ENCODE results near the gene ARHGAP21.
A peak's percentile ranks its signal among the peaks of the same experiment; 100 is the strongest.

Gene ARHGAP21

DNA sequence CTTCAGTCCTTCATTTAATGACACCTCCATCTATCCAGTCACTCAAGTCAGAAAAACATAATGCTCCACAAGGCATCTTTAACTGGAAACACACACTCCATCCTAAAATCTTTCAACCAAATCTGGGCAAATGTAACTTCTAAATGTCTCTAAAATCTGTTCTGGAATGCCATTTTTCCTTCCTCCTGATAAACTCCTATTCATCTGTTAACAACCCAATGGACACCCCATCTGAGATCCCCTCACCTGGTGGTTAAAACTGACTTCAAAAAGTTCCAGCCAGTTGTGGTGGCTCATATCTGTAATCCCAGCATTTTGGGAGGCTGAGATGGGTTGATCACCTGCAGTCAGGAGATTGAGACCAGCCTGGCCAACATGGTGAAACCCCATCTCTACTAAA is 78.7 kb downstream of the ARHGAP21 start:
- Histone ChIP-seq H3K9ac (ENCODE audit: low read length) (no peak overlapping the region), H3K9me3 (replicated peaks; ENCODE audit: insufficient read depth, low read length) (no peaks in the 10 kb centered on the region), H3K79me2 (ENCODE audit: low read length) (peaks cover 10% of the 10 kb centered on the region), H4K20me1 (ENCODE audit: insufficient read depth, low read length) (no peaks in the 10 kb centered on the region), H3K4me1 (ENCODE audit: low read length) (peaks cover 20% of the 10 kb centered on the region), H3K4me3 (ENCODE audit: low read length) (no peak overlapping the region), H3K36me3 (replicated peaks; ENCODE audit: insufficient read depth, low read length) (no peaks in the 10 kb centered on the region), H3K9me2 (replicated peaks; ENCODE audit: insufficient read depth, low read length) (no peaks in the 10 kb centered on the region), H3K27me3 (replicated peaks; ENCODE audit: insufficient read depth, low read length) (no peaks in the 10 kb centered on the region), H3K4me2 (ENCODE audit: low read depth, low read length) (no peak overlapping the region), H3F3A (ENCODE audit: insufficient read depth, low read length) (0 out of 2 replicates have a peak, but pooled peaks cover 9% of the 10 kb centered on the region), H2AFZ (ENCODE audit: low read length) (no peak overlapping the region), H3K27ac (ENCODE audit: low read length) (no peak overlapping the region)
- TF ChIP-seq EZH2 (optimal IDR thresholded peaks at IDR 0.05; ENCODE audit: low read depth, low read length) (no peak), EZH2phosphoT487 (IDR thresholded peaks at IDR 0.05; ENCODE audit: low read length) (no peak), CTCF (IDR thresholded peaks at IDR 0.05; ENCODE audit: low read length) (no peak)
- DNase-seq = no peak

DNA sequence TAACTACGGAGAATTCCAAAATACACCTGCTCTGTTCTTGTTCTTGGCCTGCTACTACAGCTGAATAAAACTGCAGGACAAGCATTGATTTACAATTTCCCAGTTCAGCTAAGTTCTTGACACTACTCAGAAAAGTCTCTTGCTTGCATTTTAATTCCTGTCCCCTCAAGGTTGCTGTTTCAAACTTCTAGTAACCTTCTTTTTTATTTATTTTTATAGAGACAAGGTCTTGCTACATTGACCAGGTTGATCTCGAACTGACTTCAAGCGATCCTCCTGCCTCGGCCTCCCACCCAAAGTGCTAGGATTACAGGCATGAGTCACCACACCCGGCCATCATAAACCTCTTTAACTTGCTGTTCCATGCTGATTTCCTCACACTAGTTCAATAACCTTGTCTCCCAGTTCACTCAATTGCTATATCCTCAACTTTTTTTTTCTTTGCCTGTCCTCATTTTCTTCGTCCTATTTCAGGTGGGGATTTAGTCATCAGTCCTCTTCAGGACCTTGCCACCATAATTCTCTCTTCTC is 79.9 kb downstream of the ARHGAP21 start:
- Histone ChIP-seq H3K9ac (ENCODE audit: low read length) (no peak overlapping the region), H3K4me1 (ENCODE audit: low read length) (peaks cover 16% of the 10 kb centered on the region), H3K27me3 (replicated peaks; ENCODE audit: insufficient read depth, low read length) (no peaks in the 10 kb centered on the region), H3K4me3 (ENCODE audit: low read length) (no peak overlapping the region), H3K9me3 (replicated peaks; ENCODE audit: insufficient read depth, low read length) (no peaks in the 10 kb centered on the region), H3K9me2 (replicated peaks; ENCODE audit: insufficient read depth, low read length) (no peaks in the 10 kb centered on the region), H3K4me2 (ENCODE audit: low read depth, low read length) (no peak overlapping the region), H2AFZ (ENCODE audit: low read length) (no peak overlapping the region), H3K27ac (ENCODE audit: low read length) (no peak overlapping the region), H4K20me1 (ENCODE audit: insufficient read depth, low read length) (no peaks in the 10 kb centered on the region), H3K79me2 (ENCODE audit: low read length) (no peaks in the 10 kb centered on the region), H3K36me3 (replicated peaks; ENCODE audit: insufficient read depth, low read length) (no peaks in the 10 kb centered on the region), H3F3A (ENCODE audit: insufficient read depth, low read length) (0 out of 2 replicates have a peak, but pooled peaks cover 7% of the 10 kb centered on the region)
- TF ChIP-seq EZH2phosphoT487 (IDR thresholded peaks at IDR 0.05; ENCODE audit: low read length) (no peak), CTCF (IDR thresholded peaks at IDR 0.05; ENCODE audit: low read length) (no peak), EZH2 (optimal IDR thresholded peaks at IDR 0.05; ENCODE audit: low read depth, low read length) (no peak)
- no peak for DNase-seq

DNA sequence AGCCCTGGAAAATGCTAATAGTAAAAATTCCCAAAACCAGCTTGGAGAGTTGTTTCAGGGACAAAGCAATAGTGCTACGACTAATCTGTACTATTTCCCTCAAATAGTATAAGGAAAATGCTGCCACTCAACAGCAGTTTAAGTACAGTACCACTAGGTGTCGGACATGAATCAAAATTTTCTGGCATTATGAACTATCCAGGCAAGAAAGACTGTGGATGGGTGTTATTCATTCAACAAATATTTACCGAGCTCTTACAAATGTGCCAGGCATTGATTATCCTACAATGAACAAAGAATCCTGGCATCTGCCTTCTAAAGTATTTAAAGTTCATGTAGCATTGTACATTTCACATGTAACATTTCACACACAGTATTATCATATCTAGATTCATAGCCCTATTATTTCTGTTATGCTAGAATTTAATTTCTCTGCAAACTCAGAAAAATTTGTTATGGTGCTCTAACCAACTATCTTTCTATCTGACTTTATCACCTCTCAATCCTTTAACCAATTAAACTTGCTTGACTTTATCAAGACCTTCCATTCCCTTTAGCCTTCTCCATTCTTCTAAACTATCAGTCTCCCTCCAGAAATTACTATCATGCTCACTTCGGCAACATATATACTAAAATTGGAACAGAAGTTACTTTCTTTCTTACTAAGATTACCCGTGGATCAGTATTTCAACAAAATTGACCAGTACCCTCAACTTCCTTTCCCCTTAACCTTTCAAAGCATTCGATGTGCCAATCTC is 80.6 kb downstream of the ARHGAP21 start:
- H3K4me3 ChIP-seq (ENCODE audit: low read length) = no peak overlapping the region
- H3K4me2 ChIP-seq (ENCODE audit: low read depth, low read length) = no peak overlapping the region
- no peak overlapping the region for H3K27ac ChIP-seq (ENCODE audit: low read length)
- H3K9me2 ChIP-seq (replicated peaks; ENCODE audit: insufficient read depth, low read length) = no peaks in the 10 kb centered on the region
- peaks cover 16% of the 10 kb centered on the region for H3K4me1 ChIP-seq (ENCODE audit: low read length)
- TF ChIP-seq CTCF (IDR thresholded peaks at IDR 0.05; ENCODE audit: low read length) (peak; percentile 77), EZH2phosphoT487 (IDR thresholded peaks at IDR 0.05; ENCODE audit: low read length) (no peak)
- H3F3A ChIP-seq (ENCODE audit: insufficient read depth, low read length) = 0 out of 2 replicates have a peak, but pooled peaks cover 7% of the 10 kb centered on the region
- peak; percentile 70 for DNase-seq
- no peak overlapping the region for H3K9ac ChIP-seq (ENCODE audit: low read length)
- no peaks in the 10 kb centered on the region for H3K79me2 ChIP-seq (ENCODE audit: low read length)
- no peak overlapping the region for H2AFZ ChIP-seq (ENCODE audit: low read length)
- no peaks in the 10 kb centered on the region for H3K27me3 ChIP-seq (replicated peaks; ENCODE audit: insufficient read depth, low read length)
- no peaks in the 10 kb centered on the region for H3K36me3 ChIP-seq (replicated peaks; ENCODE audit: insufficient read depth, low read length)
- no peaks in the 10 kb centered on the region for H4K20me1 ChIP-seq (ENCODE audit: insufficient read depth, low read length)
- H3K9me3 ChIP-seq (replicated peaks; ENCODE audit: insufficient read depth, low read length) = no peaks in the 10 kb centered on the region

Data from MM.1S (cell line).